Activated CD4-positive, alpha-beta memory T cell treated with anti-CD3 and anti-CD28 coated beads, Interleukin-2, amount 10 ng/mL, durations not matched to agents 7 days and 5 days (primary cell): ENCODE data around the gene HTR3D. TPM values are rescaled to one million over a fixed set of nuclear protein-coding genes. Genes with fewer than 3 reads are reported as not detected.
"Not testable (repeated sequence)": the region's sequence is repeated elsewhere in the genome, so short reads cannot be mapped to it uniquely, and the experiment has no call there.

Experiments
- CTCF ChIA-PET: fragments of 350-600 bp; sonication (Branson Sonifier 250); formaldehyde crosslinking; loops from one replicate; lab custom pipeline; 2021; ENCODE audit warnings: antibody characterized with exemption, inconsistent platforms; lab: Charles Lee
- POLR2A ChIA-PET: fragments of 350-600 bp; sonication (Branson Sonifier 250); formaldehyde crosslinking; loops from one replicate; lab custom pipeline; 2021; ENCODE audit warnings: antibody characterized with exemption; lab: Charles Lee
- DNase-seq: peaks from one replicate; pipeline ENCODE4 v3.0.0-alpha.2; 2020
- H3K27ac Mint-ChIP-seq: one replicate; pipeline ENCODE4 v1.8.0; 2021; ENCODE audit warnings: mild to moderate bottlenecking, mixed read lengths
- H3K27me3 Mint-ChIP-seq: one replicate; pipeline ENCODE4 v1.8.0; 2021; ENCODE audit warnings: mixed read lengths
- H3K36me3 Mint-ChIP-seq: one replicate; pipeline ENCODE4 v1.8.0; 2021; ENCODE audit warnings: low read depth, mixed read lengths
- H3K4me1 Mint-ChIP-seq: one replicate; pipeline ENCODE4 v1.8.0; 2021; ENCODE audit warnings: mixed read lengths
- H3K4me3 Mint-ChIP-seq: one replicate; pipeline ENCODE4 v1.8.0; 2021; ENCODE audit warnings: mild to moderate bottlenecking, mixed read lengths
- H3K9me3 Mint-ChIP-seq: one replicate; pipeline ENCODE4 v1.8.0; 2021; ENCODE audit warnings: mixed read lengths
- total RNA-seq, 2 experiments: library from RNA; stranded (reverse); gene quantifications; one replicate each; pipeline ENCODE4 v1.2.3, GENCODE V29; 2021

The HTR3D gene
- total RNA-seq, 2 experiments from 2014 or later: not detected

- no peaks in the 10 kb centered on the region for H3K4me1 Mint-ChIP-seq
- CTCF ChIA-PET: interaction anchor here (0.9 kb wide), 1 partner anchor 40 kb away, joined by 3 read pairs; the partner anchor contains the start of gene ABCC5
- no peaks in the 10 kb centered on the region for H3K9me3 Mint-ChIP-seq
- no peaks in the 10 kb centered on the region for H3K27me3 Mint-ChIP-seq
- POLR2A ChIA-PET: no interaction called here
- H3K36me3 Mint-ChIP-seq: no peaks in the 10 kb centered on the region
- no peak overlapping the region for H3K27ac Mint-ChIP-seq
- H3K4me3 Mint-ChIP-seq: no peak overlapping the region
- no peak for DNase-seq
Observed at GRCh38 chr3:184058029-184058428, 26.5 kb downstream of the HTR3D start.

DNA sequence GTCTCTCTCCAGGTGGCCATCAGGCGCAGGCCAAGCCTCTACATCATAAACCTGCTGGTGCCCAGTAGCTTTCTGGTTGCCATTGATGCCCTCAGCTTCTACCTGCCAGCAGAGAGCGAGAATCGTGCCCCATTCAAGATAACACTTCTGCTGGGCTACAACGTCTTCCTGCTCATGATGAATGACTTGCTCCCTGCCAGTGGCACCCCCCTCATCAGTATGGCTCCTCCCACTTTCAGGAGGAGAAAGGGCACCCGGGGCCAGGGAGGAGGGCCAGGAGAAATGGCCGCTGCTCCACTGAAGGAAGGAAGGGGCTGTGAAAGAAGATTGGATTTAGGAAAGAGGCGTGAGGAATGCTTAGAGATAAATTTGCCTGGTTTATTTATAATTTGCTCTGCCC is 27.9 kb downstream of the HTR3D start:
- no peak overlapping the region for H3K27ac Mint-ChIP-seq
- DNase-seq: no peak
- H3K27me3 Mint-ChIP-seq: peaks cover 3% of the 10 kb centered on the region
- no peak overlapping the region for H3K4me3 Mint-ChIP-seq
- ChIA-PET CTCF (interaction anchor here (0.6 kb wide), 1 partner anchor 55 kb away, joined by 3 read pairs; no protein-coding TSS in a partner anchor), POLR2A (no interaction called here)
- H3K36me3 Mint-ChIP-seq: no peaks in the 10 kb centered on the region
- no peaks in the 10 kb centered on the region for H3K9me3 Mint-ChIP-seq
- no peaks in the 10 kb centered on the region for H3K4me1 Mint-ChIP-seq

DNA sequence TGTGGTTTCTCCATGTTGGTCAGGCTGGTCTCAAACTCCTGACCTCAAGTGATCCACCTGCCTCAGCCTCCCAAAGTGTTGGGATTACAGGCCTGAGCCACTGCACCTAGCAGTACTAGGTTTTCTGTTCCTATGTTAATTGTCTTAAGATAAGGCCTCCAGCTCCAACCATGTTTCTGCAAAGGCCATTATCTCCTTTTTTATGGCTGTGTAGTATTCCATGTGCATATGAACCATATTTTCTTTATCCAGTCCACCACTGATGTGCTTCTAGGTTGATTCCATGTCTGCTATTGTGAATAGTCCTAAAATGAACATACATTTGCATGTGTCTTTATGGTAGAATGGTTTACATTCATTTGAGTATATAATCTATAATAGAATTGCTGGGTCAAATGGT is 31.1 kb downstream of the HTR3D start:
- Mint-ChIP-seq H3K27ac (no peak overlapping the region), H3K9me3 (no peaks in the 10 kb centered on the region), H3K36me3 (no peaks in the 10 kb centered on the region), H3K4me3 (no peak overlapping the region), H3K4me1 (no peaks in the 10 kb centered on the region), H3K27me3 (peaks cover 8% of the 10 kb centered on the region)
- no peak for DNase-seq
- ChIA-PET POLR2A (no interaction called here), CTCF (no interaction called here)

GRCh38 chr3:184066211-184066610 is 34.7 kb downstream of the HTR3D start:
- Mint-ChIP-seq H3K27ac (no peak overlapping the region), H3K4me1 (no peaks in the 10 kb centered on the region), H3K9me3 (peaks cover 5% of the 10 kb centered on the region), H3K4me3 (no peak overlapping the region), H3K36me3 (peaks cover 2% of the 10 kb centered on the region), H3K27me3 (peaks cover 16% of the 10 kb centered on the region)
- DNase-seq: no peak
- ChIA-PET CTCF (no interaction called here), POLR2A (no interaction called here)

DNA sequence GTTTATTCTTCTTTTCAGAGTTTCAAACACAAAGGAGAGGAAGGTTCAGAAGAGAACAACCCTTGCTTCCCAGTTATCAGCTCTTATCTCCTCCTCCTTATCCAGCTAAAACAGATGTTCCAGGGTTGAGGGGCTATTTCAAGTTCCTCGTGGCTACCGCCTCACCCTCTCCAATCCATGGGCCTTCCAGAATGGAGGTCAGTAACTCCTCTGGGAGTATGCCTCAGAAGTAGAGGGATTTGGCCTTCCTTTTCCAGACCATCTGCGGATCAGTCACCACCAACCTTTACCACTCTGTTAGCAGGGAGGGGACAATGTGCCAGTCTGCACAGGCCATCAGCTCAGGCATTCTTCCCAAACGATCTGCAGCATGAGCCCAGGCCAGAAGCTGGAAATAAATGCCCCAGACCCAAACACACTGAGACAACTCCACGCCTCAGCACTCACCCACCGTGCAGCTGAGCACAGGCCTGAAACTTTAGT is 36.1 kb downstream of the HTR3D start:
- DNase-seq: no peak
- ChIA-PET POLR2A (no interaction called here), CTCF (no interaction called here)
- no peak overlapping the region for H3K4me3 Mint-ChIP-seq
- no peaks in the 10 kb centered on the region for H3K4me1 Mint-ChIP-seq
- peaks cover 6% of the 10 kb centered on the region for H3K9me3 Mint-ChIP-seq
- H3K27ac Mint-ChIP-seq: no peak overlapping the region
- H3K27me3 Mint-ChIP-seq: peaks cover 18% of the 10 kb centered on the region
- peaks cover 2% of the 10 kb centered on the region for H3K36me3 Mint-ChIP-seq

- Mint-ChIP-seq H3K27ac (no peak overlapping the region), H3K27me3 (peaks cover 19% of the 10 kb centered on the region), H3K4me1 (no peaks in the 10 kb centered on the region), H3K36me3 (peaks cover 2% of the 10 kb centered on the region), H3K9me3 (peaks cover 6% of the 10 kb centered on the region), H3K4me3 (no peak overlapping the region)
- CTCF ChIA-PET: no interaction called here
- POLR2A ChIA-PET: no interaction called here
- DNase-seq: no peak
Observed at GRCh38 chr3:184068344-184068743, 36.8 kb downstream of the HTR3D start.

DNA sequence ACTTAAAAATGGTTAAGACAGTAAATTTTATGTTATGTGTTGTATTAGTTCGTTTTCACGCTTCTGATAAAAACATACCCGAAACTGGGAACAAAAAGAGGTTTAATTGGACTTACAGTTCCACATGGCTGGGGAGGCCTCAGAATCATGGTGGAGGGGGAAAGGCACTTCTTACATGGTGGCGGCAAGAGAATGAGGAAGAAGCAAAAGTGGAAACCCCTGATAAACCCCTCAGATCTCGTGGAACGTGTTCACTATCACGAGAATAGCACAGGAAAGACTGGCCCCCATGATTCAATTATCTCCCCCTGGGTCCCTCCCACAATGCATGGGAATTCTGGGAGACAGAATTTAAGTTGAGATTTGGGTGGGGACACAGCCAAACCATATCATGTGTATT is 39.6 kb downstream of the HTR3D start:
- DNase-seq, H3K27ac Mint-ChIP-seq, H3K9me3 Mint-ChIP-seq, H3K4me3 Mint-ChIP-seq, H3K36me3 Mint-ChIP-seq, H3K4me1 Mint-ChIP-seq, POLR2A ChIA-PET, CTCF ChIA-PET: not testable (repeated sequence)
- peaks cover 22% of the 10 kb centered on the region for H3K27me3 Mint-ChIP-seq

DNA sequence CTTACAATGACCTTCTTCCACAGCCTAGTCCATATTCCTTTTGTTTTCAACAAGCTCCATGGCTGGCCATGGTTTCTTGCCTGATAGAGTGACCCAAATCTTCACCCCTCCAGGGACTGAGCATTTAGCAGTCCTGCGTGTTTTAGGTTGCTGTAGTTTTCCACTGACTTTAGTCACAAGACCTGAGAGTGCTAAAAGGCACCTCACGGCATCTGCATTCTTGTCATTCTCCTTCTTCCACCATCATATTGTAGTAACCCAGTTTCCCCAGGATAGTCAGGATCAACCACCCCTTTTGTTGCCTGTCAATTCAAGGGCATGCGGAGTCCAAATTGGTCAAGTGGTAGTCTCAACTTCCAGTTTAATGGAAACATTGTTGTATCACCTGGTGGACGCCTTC is 42.1 kb downstream of the HTR3D start:
- H3K27ac Mint-ChIP-seq: no peak overlapping the region
- DNase-seq: no peak
- peaks cover 2% of the 10 kb centered on the region for H3K36me3 Mint-ChIP-seq
- ChIA-PET POLR2A (no interaction called here), CTCF (no interaction called here)
- H3K4me1 Mint-ChIP-seq: no peaks in the 10 kb centered on the region
- H3K27me3 Mint-ChIP-seq: peaks cover 19% of the 10 kb centered on the region
- H3K4me3 Mint-ChIP-seq: no peak overlapping the region
- H3K9me3 Mint-ChIP-seq: peaks cover 6% of the 10 kb centered on the region

DNA sequence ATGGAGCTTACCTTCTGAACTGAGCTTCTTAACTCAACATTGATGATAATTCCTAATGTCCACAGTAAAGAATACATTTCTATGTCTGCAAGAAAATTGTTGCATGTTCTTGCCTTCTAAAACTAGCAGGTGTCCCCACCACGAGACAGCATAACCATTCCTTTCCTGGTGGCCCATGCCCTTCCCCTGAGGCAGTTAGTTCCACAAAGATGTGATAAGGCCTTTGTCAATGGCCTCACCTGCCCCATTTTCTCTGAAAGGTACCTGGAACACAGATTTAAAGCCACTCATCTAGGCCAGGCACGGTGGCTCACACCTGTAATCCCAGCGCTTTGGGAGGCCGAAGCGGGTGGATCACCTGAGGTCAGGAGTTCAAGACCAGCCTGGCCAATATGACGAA is 44.4 kb downstream of the HTR3D start:
- no peak for DNase-seq
- Mint-ChIP-seq H3K27ac (no peak overlapping the region), H3K4me1 (no peaks in the 10 kb centered on the region), H3K4me3 (no peak overlapping the region), H3K27me3 (peaks cover 13% of the 10 kb centered on the region), H3K36me3 (peaks cover 2% of the 10 kb centered on the region), H3K9me3 (peaks cover 4% of the 10 kb centered on the region)
- POLR2A ChIA-PET: no interaction called here
- CTCF ChIA-PET: no interaction called here

GRCh38 chr3:184077881-184078280 is 46.3 kb downstream of the HTR3D start:
- Mint-ChIP-seq H3K4me1 (no peaks in the 10 kb centered on the region), H3K9me3 (peaks cover 3% of the 10 kb centered on the region), H3K27ac (no peak overlapping the region), H3K36me3 (no peaks in the 10 kb centered on the region), H3K4me3 (no peak overlapping the region), H3K27me3 (peaks cover 9% of the 10 kb centered on the region)
- ChIA-PET POLR2A (no interaction called here), CTCF (no interaction called here)
- no peak for DNase-seq

DNA sequence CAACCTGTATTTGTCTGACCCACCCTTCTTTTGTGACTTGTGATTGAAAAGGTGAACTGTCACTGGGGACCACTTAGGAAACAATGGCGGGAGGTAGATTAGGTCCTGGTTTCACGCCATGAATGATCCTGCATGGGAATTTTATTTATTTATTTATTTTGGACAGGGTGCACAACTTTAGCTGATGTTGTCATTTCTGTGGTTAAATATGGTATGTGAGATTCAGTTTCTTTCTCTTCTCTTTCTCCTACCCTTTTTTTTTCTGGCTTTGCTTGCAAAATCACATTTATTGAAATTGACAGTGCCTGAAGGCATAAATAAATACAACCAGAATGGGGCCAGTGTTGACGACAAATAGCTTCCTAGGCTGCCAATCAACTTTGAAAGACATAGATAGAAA is 47.3 kb downstream of the HTR3D start:
- ChIA-PET POLR2A (no interaction called here), CTCF (no interaction called here)
- Mint-ChIP-seq H3K27ac (no peak overlapping the region), H3K4me3 (no peak overlapping the region), H3K9me3 (peaks cover 5% of the 10 kb centered on the region), H3K36me3 (no peaks in the 10 kb centered on the region), H3K27me3 (peaks cover 4% of the 10 kb centered on the region), H3K4me1 (no peaks in the 10 kb centered on the region)
- no peak for DNase-seq

DNA sequence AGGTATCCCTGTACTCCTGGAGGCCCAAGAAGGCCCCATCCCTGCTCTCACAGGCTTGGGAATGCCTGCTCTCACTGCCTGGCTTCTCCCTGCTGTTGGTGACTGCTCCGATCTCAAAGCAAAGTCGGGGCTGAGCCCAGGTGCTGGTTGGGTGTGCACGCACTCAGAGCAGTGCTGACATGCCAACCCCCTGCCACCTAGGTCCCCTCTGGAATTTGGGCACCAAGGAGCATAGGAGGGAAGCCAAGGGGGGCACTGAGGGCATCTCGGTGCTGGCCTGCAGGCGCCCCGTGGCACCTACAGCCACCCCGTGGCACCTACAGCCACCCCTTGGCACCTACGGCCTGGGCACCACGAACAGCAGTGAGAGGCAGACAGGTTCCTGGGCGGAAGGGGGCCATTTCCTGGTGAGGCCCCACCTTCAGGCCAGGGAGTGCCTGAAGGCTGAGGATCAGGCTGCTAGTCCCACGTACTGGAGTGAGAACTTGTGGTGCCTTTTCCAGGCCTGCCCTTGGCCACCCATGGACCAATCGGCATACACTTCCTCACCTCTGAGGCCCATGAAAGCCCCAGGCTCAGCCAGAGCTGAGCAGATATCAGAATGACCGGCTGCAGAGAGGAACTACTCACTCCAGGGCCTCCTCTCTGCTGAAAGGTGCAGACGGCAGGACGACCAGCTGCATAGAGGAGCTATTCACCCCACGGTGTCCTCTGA is 49.7 kb downstream of the HTR3D start:
- CTCF ChIA-PET: no interaction called here
- POLR2A ChIA-PET: no interaction called here
- Mint-ChIP-seq H3K36me3 (peaks cover 13% of the 10 kb centered on the region), H3K27ac (no peak overlapping the region), H3K27me3 (no peaks in the 10 kb centered on the region), H3K9me3 (peaks cover 21% of the 10 kb centered on the region), H3K4me1 (peaks cover 12% of the 10 kb centered on the region), H3K4me3 (no peak overlapping the region)
- no peak for DNase-seq

- CTCF ChIA-PET: no interaction called here
- H3K4me1 Mint-ChIP-seq: peaks cover 12% of the 10 kb centered on the region
- H3K27me3 Mint-ChIP-seq: no peaks in the 10 kb centered on the region
Observed at GRCh38 chr3:184082034-184082433, 50.5 kb downstream of the HTR3D start.

GRCh38 chr3:184082465-184082864 is 50.9 kb downstream of the HTR3D start:
- Mint-ChIP-seq H3K4me3 (no peak overlapping the region), H3K27me3 (no peaks in the 10 kb centered on the region), H3K9me3 (peaks cover 26% of the 10 kb centered on the region), H3K4me1 (peaks cover 12% of the 10 kb centered on the region), H3K27ac (no peak overlapping the region), H3K36me3 (peaks cover 19% of the 10 kb centered on the region)
- CTCF ChIA-PET: no interaction called here
- no peak for DNase-seq
- POLR2A ChIA-PET: no interaction called here

More at GRCh38 chr3:184082034-184082433, 50.5 kb downstream of the HTR3D start:
- DNase-seq: no peak
- POLR2A ChIA-PET: no interaction called here
- no peak overlapping the region for H3K27ac Mint-ChIP-seq
- no peak overlapping the region for H3K4me3 Mint-ChIP-seq
- peaks cover 16% of the 10 kb centered on the region for H3K36me3 Mint-ChIP-seq
- H3K9me3 Mint-ChIP-seq: peaks cover 25% of the 10 kb centered on the region
